OCI-LY1 (cell line): ENCODE data around the gene OXNAD1.

ENCODE experiments used
- H2AFZ ChIP-seq: fragments of 200-600 bp; sonication (generic), shearing (Covaris generic); 2 replicates; pipeline ENCODE4 v1.6.0; 2014; ENCODE audit warnings: antibody characterized with exemption, mild to moderate bottlenecking, low read length
- H3F3A ChIP-seq: fragments of 200-600 bp; sonication (generic), shearing (Covaris generic); 2 replicates; pipeline ENCODE4 v1.6.0; 2014; ENCODE audit warnings: mild to moderate bottlenecking, antibody characterized with exemption, low read length, moderate library complexity; ENCODE audit not compliant: insufficient read depth
- H3K27ac ChIP-seq: fragments of 200-600 bp; sonication (generic); 2 replicates; pipeline ENCODE4 v1.5.1; 2014; ENCODE audit warnings: low read length, mixed run types, mild to moderate bottlenecking, low read depth; ENCODE audit not compliant: poor library complexity, severe bottlenecking
- H3K27me3 ChIP-seq: fragments of 200-600 bp; sonication (generic); 2 replicates; pipeline ENCODE4 v1.6.0; 2014; ENCODE audit warnings: antibody characterized with exemption, mild to moderate bottlenecking, low read length, moderate library complexity; ENCODE audit not compliant: insufficient read depth
- H3K36me3 ChIP-seq: fragments of 200-600 bp; sonication (generic); 2 replicates; pipeline ENCODE4 v1.6.1; 2014; ENCODE audit warnings: mild to moderate bottlenecking, antibody characterized with exemption, low read length, moderate library complexity, mixed read lengths; ENCODE audit not compliant: insufficient read depth
- H3K4me1 ChIP-seq: fragments of 200-600 bp; sonication (generic); 2 replicates; pipeline ENCODE4 v1.5.1; 2014; ENCODE audit warnings: mild to moderate bottlenecking, low read length, moderate library complexity; ENCODE audit not compliant: insufficient read depth, severe bottlenecking
- H3K4me2 ChIP-seq: fragments of 200-600 bp; sonication (generic), shearing (Covaris generic); 2 replicates; pipeline ENCODE4 v1.6.1; 2014; ENCODE audit warnings: low read length
- H3K4me3 ChIP-seq: fragments of 200-600 bp; sonication (generic); 2 replicates; pipeline ENCODE4 v1.5.1; 2014; ENCODE audit warnings: low read length, low read depth, mild to moderate bottlenecking, mixed read lengths; ENCODE audit not compliant: poor library complexity, severe bottlenecking
- H3K79me2 ChIP-seq: fragments of 200-600 bp; shearing (Covaris generic); 2 replicates; pipeline ENCODE4 v1.6.1; 2016; ENCODE audit warnings: mixed run types, low read length, mixed read lengths; ENCODE audit not compliant: insufficient read depth
- H3K9ac ChIP-seq: fragments of 200-600 bp; sonication (generic), shearing (Covaris generic); 2 replicates; pipeline ENCODE4 v1.6.1; 2014; ENCODE audit warnings: mild to moderate bottlenecking, low read length, mixed read lengths
- H3K9me2 ChIP-seq: fragments of 200-600 bp; sonication (generic), shearing (Covaris generic); 2 replicates; pipeline ENCODE4 v1.6.1; 2014; ENCODE audit warnings: low read depth, mild to moderate bottlenecking, low read length, mixed read lengths
- H3K9me3 ChIP-seq: fragments of 200-600 bp; shearing (Covaris generic); 2 replicates; pipeline ENCODE4 v1.6.1; 2014; ENCODE audit warnings: low read length, mixed read lengths
- H4K20me1 ChIP-seq: fragments of 200-600 bp; sonication (generic), shearing (Covaris generic); 2 replicates; pipeline ENCODE4 v1.6.0; 2016; ENCODE audit warnings: mild to moderate bottlenecking, low read length; ENCODE audit not compliant: insufficient read depth
- EZH2 ChIP-seq: fragments of 200-600 bp; sonication (generic), shearing (Covaris generic); IDR thresholded peaks from 2 replicates; pipeline ENCODE4 v1.8.0; 2017; ENCODE audit warnings: borderline replicate concordance, mixed run types, mild to moderate bottlenecking, antibody characterized with exemption, low read length, moderate library complexity, mixed read lengths
- TF ChIP-seq, protein P1 (sequence below): fragments of 200-600 bp; sonication (generic), shearing (Covaris generic); IDR thresholded peaks from 2 replicates; pipeline ENCODE4 v1.5.1; 2017; ENCODE audit warnings: mild to moderate bottlenecking, antibody characterized with exemption, low read length, moderate library complexity, mixed read lengths

OXNAD1 gene

DNA sequence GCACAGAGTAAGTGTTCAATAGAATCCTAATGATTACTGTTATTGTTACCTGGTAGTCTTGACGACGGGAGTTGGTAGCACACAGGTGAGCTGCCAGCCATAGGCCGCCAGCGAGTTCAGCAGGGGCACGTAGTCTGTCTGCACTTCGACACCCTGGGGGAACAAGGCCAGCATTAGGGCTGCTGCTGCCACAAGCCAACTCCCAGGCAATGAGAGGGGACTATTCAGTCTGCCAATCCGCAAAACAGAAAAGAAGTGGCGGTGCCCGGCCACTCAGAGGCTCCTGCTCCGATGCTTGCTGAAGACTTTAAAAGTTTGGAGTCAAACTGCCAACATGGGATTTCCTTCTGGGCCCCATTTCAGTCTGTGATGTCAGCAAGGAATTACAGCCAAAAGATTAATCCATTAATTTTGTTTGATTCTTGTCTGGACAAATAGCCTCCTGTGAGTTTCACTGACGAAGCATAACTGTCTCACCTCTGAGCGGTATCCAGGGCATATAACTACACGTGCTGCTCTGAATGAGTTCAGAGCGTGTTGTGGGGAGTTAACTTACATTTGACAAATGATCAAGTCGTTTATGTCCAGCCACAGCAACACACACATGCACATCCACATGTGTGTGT, 61.8 kb downstream of the OXNAD1 start:
- Histone ChIP-seq H2AFZ (no peak overlapping the region), H3K27me3 (no peaks in the 10 kb centered on the region), H3K27ac (no peak overlapping the region), H3K36me3 (peaks cover 96% of the 10 kb centered on the region), H3F3A (no peaks in the 10 kb centered on the region), H3K4me3 (no peak overlapping the region), H3K4me2 (no peak overlapping the region), H3K79me2 (no peaks in the 10 kb centered on the region), H3K4me1 (no peaks in the 10 kb centered on the region), H3K9me2 (no peaks in the 10 kb centered on the region), H3K9ac (no peak overlapping the region), H4K20me1 (no peaks in the 10 kb centered on the region), H3K9me3 (no peaks in the 10 kb centered on the region)
- TF ChIP-seq, protein P1, sequence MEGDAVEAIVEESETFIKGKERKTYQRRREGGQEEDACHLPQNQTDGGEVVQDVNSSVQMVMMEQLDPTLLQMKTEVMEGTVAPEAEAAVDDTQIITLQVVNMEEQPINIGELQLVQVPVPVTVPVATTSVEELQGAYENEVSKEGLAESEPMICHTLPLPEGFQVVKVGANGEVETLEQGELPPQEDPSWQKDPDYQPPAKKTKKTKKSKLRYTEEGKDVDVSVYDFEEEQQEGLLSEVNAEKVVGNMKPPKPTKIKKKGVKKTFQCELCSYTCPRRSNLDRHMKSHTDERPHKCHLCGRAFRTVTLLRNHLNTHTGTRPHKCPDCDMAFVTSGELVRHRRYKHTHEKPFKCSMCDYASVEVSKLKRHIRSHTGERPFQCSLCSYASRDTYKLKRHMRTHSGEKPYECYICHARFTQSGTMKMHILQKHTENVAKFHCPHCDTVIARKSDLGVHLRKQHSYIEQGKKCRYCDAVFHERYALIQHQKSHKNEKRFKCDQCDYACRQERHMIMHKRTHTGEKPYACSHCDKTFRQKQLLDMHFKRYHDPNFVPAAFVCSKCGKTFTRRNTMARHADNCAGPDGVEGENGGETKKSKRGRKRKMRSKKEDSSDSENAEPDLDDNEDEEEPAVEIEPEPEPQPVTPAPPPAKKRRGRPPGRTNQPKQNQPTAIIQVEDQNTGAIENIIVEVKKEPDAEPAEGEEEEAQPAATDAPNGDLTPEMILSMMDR = no peak
- TF ChIP-seq EZH2 = no peak

DNA sequence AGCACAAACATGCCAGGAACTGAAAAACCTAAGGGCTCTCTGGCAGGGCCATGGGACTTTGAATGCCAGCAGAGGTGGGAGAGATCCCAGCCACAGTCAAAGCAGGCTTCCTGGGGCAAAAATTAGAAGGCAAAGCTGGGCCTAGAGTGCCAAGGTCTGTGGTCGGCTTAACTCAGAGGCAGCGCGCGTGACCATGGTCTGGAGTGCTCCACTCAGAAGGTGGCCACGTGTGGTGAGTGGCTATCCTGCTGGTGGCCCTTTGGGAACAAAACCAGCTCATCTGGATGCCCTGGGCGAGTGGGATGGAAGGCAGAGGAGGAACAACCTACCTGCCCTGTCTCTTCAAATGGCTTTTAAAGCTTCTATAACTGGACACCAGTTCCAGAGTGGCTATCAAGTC, 63.1 kb downstream of the OXNAD1 start:
- no peaks in the 10 kb centered on the region for H3K27me3 ChIP-seq

DNA sequence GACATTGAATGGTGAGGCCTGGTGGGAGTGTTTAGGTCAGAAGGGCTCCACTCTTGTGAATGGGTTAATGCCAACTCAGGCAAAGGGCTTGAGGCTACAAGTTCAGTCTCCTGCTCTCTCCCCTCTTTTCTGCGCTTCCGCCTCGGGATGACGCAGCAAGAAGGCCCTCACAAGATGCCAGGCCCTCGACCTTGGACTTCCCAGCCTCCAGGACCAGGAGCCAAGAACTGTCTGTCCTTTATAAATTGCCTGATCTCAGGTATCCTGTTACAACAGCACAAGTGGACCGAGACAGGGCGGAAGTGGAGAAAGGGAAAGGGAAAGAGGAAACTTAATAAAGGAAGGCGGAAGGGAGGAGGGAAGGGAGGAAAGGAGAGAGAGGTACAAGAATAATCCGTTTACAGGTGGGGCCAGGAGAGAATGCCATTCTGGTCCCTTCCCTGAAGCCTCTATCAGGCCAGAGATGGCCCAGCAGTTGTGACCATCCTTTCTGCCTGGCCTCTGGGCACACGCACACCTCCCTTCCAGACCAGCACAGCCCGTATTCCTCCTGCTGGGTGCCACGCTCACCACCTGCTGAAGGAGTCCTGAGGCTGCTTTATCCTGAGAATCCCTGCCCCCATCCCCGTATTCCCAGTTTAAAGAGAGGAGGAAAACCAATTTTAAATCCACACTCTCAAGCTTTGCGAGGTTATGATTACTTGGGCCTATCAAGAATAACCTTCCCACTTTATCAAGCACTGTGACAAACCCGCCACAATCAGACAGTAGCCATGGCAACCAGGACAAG, 64.2 kb downstream of the OXNAD1 start:
- Histone ChIP-seq H3F3A (no peaks in the 10 kb centered on the region), H4K20me1 (no peaks in the 10 kb centered on the region), H3K4me3 (no peak overlapping the region), H3K27me3 (no peaks in the 10 kb centered on the region), H3K27ac (no peak overlapping the region), H3K4me1 (no peaks in the 10 kb centered on the region), H3K4me2 (no peak overlapping the region), H2AFZ (no peak overlapping the region), H3K9me3 (no peaks in the 10 kb centered on the region), H3K9ac (no peak overlapping the region), H3K36me3 (peaks cover 96% of the 10 kb centered on the region), H3K79me2 (peaks cover 5% of the 10 kb centered on the region), H3K9me2 (no peaks in the 10 kb centered on the region)
- TF ChIP-seq, protein P1 = no peak
- TF ChIP-seq EZH2 = no peak

More for the DNA sequence above, 63.1 kb downstream of the OXNAD1 start:
- TF ChIP-seq EZH2 = no peak
- TF ChIP-seq, protein P1 = no peak
- no peaks in the 10 kb centered on the region for H3K4me1 ChIP-seq
- H3K9me3 ChIP-seq = no peaks in the 10 kb centered on the region
- no peak overlapping the region for H3K9ac ChIP-seq
- H3K27ac ChIP-seq = no peak overlapping the region
- H2AFZ ChIP-seq = no peak overlapping the region
- H3F3A ChIP-seq = no peaks in the 10 kb centered on the region
- peaks cover 96% of the 10 kb centered on the region for H3K36me3 ChIP-seq
- no peaks in the 10 kb centered on the region for H3K9me2 ChIP-seq
- no peaks in the 10 kb centered on the region for H4K20me1 ChIP-seq
- H3K79me2 ChIP-seq = no peaks in the 10 kb centered on the region
- H3K4me3 ChIP-seq = no peak overlapping the region
- H3K4me2 ChIP-seq = no peak overlapping the region
